ENCODE data around the gene OTX2.

Gene OTX2

GRCh38 chr14:56811593-56812363 lies 1.5 kb upstream of the OTX2 start:
- DNase-seq: no peak

GRCh38 chr14:56810836-56811592 lies 735 bp upstream of the OTX2 start:
- DNase-seq: no peak

GRCh38 chr14:56809270-56810146 lies 771 bp downstream of the OTX2 start:
- DNase-seq: no peak

- no peak for DNase-seq
Measured at GRCh38 chr14:56808383-56809269, 1.7 kb downstream of the OTX2 start.

- no peak for DNase-seq
Measured at GRCh38 chr14:56808110-56808382, 2.2 kb downstream of the OTX2 start.

- no peak for DNase-seq
Measured at GRCh38 chr14:56807386-56808109, 2.7 kb downstream of the OTX2 start.

GRCh38 chr14:56806760-56807159 lies 3.5 kb downstream of the OTX2 start:
- no peak for DNase-seq

- DNase-seq: no peak
Measured at GRCh38 chr14:56805992-56806727, 4.1 kb downstream of the OTX2 start.

GRCh38 chr14:56805201-56805991 lies 4.9 kb downstream of the OTX2 start:
- no peak for DNase-seq

- no peak for DNase-seq
Measured at GRCh38 chr14:56803816-56804535, 6.3 kb downstream of the OTX2 start.

GRCh38 chr14:56801920-56802319 lies 8.4 kb downstream of the OTX2 start:
- DNase-seq: no peak

- DNase-seq: no peak
Measured at GRCh38 chr14:56799343-56799645, 11.0 kb downstream of the OTX2 start.

GRCh38 chr14:56798447-56799342 lies 11.6 kb downstream of the OTX2 start:
- no peak for DNase-seq

- DNase-seq: no peak
Measured at GRCh38 chr14:56797569-56798446, 12.5 kb downstream of the OTX2 start.

GRCh38 chr14:56797003-56797568 lies 13.2 kb downstream of the OTX2 start:
- no peak for DNase-seq

GRCh38 chr14:56796259-56796658 lies 14.0 kb downstream of the OTX2 start:
- no peak for DNase-seq

- DNase-seq: no peak
Measured at GRCh38 chr14:56795284-56795622, 15.0 kb downstream of the OTX2 start.

All from DMS53 (cell line).